Activated T-helper 9 cell treated with anti-CD3 and anti-CD28 coated beads, Interleukin-2, amount 50 U/mL, for 16 hours (primary cell): Measurements from ENCODE around the gene F7.

Experiments used
- DNase-seq: peaks from one replicate; pipeline ENCODE4 v3.0.0-alpha.2; 2020; ENCODE audit warnings: low read depth

F7 gene

GRCh38 chr13:113118261-113119021 is 12.8 kb downstream of the F7 start:
- no peak for DNase-seq

- DNase-seq, result no peak
Observed at GRCh38 chr13:113119166-113119821, 13.7 kb downstream of the F7 start.

DNA sequence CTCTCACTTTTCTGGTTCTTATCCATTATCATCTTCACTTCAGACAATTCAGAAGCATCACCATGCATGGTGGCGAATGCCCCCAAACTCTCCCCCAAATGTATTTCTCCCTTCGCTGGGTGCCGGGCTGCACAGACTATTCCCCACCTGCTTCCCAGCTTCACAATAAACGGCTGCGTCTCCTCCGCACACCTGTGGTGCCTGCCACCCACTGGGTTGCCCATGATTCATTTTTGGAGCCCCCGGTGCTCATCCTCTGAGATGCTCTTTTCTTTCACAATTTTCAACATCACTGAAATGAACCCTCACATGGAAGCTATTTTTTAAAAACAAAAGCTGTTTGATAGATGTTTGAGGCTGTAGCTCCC is 14.2 kb downstream of the F7 start:
- no peak for DNase-seq

DNA sequence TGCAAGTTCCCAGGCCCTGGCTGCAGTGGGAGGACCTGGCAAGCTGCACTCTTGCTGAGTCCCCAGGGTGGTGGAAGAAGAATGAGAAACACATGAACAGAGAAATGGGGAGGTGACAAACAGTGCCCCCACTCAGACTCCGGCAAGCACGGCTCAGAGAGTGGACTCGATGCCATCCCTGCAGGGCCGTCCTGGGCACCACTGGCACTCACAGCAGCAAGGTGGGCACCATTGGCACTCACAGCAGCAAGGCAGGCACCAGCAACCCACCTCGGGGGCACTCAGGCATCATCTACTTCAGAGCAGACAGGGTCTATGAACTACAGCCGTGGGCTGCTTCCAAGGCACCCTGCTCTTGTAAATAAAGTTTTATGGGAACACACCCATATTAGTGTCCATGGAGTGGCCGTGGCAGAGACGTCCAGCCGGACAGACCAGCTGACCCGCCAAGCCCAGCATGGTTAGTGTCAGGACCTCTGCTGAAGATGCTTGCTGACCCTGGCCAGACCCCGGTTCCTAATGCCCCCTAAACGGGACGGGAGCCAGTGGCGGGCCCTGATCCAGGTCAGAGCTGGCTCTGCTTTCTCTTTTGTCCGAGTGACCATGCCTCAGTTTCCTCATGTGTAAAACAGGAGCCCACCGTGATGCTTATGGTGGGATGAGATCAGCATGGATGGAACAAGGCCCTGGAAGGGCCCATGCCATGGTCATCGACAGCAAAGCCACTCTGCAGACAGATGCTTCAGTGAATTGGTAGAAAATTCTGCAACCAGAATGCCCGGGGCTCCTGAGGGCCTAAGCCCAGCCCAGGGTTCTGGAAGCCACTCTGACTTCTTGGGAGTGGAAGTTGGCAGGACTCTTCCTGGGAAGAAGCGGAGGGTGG is 14.9 kb downstream of the F7 start:
- no peak for DNase-seq

GRCh38 chr13:113121183-113121927 is 15.8 kb downstream of the F7 start:
- DNase-seq, result no peak

DNA sequence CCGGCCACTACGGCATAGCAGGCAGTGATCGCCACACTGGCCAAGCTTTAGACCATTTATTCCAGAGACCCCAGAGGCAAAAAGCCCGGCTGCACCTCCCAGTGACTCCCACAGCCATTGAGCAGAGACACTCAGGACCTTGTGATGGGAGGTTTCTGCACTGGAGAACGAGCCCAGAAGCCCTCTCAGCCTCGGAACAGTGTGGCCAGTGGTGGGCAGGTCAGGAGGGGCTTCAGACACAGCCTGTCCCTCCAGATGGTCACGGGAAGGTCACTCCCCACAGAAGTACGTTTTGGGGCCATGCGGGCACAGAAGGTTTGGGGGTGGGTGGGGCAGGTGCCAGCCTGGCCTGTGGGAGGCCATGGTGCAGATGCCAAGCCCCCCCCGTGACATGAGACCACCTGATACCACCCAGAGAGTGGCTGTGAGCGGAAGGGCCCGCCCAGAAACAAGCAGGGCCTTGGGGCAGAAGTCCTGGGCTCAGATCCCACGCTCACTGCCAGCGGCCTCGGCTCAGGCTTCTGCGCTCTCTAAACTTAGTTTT is 16.4 kb downstream of the F7 start:
- no peak for DNase-seq

GRCh38 chr13:113122550-113123225 is 17.1 kb downstream of the F7 start, which contains the start of gene F10:
F10 (plus strand) TSS chr13:113122799; CDS start chr13:113122856, 57 bp downstream.
- no peak for DNase-seq

DNA sequence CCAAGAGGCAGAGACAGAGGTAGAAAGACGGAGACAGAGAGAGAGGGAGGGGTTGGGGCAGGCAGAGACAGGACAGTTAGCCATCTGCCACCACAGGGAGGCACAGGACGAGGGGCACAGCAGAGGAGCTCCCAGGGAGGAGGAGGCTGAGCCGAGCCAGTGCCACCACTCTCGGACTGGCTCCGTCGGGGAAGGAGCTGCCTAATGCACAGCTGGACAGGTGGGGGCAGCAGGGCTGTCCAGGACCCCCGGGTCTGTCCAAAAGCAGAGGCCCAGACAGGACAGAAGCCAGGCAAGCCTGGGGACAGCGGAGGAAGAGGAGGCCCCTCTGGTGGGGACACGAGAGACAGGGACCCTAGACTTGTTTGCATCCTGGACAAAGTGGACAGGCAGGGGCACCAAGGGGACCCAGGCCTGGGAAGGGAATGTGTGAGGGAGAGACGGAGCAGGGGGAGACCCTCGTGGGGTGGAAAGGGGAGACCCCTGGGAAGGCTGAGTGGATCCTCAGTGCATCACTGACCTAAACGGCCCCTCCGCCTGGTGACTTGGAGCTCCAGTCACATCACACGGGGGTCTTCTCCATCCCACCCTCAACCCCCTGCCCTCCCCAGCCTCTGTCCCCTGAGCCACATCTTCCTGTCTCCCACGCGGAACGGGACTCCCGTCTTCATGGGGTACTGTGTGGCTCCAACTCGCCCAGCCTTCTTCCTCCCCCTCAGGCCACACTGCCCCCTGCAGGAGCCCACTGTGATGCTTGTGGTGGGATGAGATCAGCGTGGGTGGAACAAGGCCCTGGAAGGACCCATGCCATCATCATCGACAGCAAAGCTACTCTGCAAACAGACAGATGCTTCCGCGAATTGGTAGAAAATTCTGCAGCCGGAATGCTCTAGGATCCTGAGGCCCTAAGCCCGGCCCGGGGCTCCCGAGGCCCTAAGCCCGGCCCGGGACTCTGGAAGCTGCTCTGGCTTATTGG is 17.9 kb downstream of the F7 start:
- DNase-seq, result no peak

DNA sequence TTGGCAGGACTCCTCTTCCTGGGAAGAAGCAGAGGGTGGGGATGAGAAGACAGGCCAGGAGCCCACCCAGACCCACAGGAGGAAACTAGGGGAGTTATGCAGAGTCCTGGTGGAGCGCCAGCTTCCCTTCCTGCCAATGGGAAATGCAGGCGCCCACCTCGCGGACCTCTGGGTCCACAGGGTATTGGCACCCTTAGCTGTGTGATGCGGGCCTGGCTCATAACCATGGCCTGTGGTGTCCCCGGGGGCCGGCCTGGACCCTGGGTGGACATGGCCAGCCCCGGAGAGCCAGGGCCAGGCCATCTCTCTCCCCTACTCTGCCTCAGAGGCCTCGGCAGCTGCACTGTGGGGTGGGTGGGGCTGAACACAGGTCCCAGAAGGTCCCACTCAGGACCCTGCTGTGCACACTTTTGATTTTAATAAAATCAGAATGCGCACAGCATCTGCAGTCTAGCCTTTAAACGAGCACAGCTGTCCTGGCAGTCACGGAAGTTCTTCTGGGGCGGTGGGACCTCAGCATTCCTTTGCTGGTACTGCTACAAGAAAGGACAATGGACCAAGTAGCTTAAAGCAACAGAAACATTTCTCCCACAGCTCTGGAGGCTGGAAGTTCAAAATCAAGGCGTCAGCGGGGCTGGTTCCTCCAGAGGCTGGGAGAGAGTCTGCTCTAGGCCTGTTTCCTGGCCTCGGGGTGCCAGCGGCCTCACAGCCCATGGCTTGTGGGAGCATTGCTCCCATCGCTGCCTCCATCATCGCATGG is 18.8 kb downstream of the F7 start:
- DNase-seq, result no peak

DNA sequence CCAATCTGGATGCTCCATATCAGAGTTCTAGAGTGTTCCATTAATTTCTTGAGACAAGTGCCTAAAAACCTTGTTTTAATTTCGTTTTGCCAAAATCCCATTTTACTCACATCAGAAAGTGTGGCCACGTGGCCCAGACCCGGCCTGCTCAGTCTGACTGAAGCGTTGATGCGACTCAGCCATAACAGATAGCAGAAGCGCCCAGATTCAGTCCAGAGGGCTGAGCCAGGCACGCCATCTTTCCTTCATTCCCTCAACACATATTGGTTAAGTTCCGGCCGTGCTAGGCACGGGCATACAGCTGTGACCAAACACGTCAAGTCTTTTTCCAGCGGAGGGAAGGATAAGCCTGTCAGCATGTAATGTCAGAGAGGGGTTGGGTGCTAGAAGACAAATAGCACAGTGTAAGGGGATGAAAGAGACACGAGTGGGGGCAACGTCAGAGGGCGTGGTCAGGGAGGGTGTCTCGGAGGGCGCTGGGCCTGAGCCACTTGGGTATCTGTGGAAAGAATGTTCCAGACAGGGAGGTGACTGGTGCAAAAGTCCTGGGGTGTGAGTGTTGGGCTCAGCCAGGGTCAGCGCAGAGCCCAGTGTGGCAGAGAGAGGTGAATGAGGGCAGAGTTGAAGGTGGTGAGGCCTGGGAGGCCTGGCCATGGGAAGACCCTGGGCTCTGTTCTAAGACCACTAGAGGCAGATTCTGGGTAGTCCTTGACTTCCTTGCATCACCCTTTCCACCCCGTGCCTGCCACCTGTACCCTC is 20.1 kb downstream of the F7 start:
- DNase-seq, result no peak

DNA sequence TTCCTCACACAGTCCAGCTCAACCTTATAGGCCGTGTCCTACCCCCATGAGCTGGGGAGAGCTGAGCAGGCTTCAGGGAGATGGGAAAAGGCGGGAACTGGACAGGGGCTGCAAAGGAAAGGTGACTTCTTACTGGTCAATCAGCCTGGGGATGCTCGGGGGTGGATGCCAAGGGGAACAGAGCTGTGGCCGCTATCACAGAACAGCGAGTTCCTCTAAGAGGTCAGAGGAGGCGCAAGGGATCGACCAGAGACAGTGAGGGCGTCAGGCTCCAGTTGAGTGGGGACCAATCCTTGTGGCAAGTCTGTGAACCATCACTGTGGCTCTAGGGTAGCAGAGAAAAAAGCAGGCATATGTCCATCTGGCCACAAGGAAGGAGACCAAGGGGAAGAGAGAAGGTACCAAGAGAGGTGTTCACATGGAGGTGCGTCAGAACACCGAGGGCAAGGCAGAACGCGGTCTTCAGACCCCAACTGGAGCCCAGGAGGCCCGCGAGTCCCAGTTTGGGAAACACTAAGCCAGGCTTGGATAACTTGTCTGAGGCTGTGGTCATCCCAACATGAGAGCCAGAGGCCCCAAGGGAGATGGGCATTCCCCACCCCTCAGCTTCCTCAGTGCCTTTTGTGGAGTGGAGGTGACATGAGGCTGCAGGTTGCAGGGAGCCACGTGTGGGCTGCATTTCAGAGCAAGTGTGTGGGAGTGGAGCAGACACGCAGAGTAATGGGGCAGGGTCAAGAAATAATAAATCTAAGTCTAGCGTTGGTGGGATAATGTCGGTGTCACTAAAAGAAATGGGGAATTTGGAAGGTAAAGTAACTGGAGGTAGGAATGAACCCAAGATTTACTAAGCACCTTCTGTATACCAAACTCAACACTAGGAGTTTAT is 20.9 kb downstream of the F7 start:
- no peak for DNase-seq

DNA sequence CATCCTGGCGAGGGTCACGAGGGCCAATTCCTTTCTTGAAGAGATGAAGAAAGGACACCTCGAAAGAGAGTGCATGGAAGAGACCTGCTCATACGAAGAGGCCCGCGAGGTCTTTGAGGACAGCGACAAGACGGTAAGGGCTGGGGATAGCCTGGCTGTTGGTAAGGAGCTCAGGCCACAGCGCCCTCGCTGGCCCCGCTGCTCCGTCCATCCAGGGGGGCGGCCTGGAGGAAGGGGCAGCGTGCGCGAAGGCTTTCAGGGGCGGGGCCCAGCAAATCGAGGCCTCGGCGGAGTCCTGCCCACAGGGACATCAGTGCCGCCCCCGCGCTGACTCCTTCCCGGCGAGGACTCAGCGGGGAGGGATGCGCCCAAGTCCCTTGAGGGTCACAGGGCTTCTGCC is 23.9 kb downstream of the F7 start:
- no peak for DNase-seq

GRCh38 chr13:113129921-113130750 is 24.5 kb downstream of the F7 start:
- no peak for DNase-seq

- DNase-seq, result no peak
Observed at GRCh38 chr13:113135281-113135760, 29.7 kb downstream of the F7 start.

DNA sequence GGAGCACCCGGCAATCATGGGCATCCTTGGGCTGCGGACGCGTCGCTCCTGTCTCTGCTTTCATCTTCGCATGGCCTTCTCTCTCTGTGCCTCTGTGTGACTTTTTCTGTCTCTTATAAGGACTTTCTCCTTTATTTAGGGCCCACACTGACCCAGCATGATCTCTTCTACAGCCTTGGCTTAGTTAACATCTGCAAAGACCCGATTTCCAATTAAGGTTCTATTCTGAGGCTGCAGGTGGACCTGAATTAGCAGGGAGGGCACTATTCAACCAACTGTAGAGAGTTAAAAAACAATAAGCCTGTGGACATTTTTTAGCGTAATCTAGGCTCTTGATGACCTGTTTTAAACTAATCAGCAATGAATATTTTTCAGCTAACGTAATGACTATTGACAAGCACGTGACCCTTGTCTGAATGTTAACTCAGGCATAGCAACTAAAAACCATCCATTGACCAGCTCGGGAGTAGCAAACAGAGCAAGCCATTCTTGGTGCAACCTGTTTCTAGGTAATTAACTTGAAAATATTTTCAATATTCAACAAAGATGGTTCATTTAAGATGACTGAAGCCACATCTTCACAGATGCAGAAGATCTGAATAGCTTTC is 32.2 kb downstream of the F7 start:
- DNase-seq, result no peak
